Measurements from ENCODE around the gene ATG9B.
A peak's percentile ranks its signal among the peaks of the same experiment; 100 is the strongest.

The ATG9B gene

DNA sequence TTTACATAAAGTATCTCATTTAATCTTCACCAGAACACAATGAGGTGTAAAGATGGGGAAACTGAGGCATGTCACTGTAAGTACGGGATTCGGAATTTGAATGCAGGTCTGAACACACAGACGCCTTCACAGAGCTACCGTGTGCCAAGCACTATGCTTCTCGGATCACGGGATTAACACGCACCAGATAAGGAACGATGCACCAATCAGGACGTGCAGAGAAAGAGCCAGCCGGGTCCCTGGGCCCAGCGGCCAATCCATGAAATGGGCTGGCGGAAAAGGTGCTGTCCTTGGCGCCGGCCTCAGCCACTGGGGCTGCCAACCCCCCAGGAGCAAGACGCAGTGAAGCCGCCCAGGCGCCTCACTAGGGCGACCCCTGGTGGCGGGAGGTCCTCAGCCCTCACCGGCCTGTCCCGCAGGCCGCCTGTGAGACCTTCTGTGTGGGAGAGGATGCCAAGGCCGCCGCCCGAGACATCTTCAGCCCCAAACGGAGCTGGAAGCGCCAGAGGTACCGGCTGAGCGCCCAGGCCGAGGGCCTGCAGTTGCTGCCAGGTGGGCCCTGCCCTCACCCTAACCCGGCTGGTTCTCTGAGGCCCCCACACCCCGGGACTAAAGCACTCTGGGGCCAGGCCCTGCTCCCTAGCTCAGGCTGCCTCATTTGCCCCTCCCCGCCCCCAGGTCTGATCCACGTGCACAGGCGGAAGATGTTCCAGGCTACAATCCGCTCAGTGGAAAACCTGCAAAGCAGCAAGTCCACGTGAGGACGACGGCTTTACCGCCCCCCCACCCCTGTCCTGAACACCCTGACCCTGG is 15.6 kb downstream of the ATG9B start:
- in situ Hi-C loops (cut with MboI; ENCODE audit: low pct_unique_long_range_greater_than_20kb, low sequenced_read_pairs): no loop called here
- no peak for DNase-seq

DNA sequence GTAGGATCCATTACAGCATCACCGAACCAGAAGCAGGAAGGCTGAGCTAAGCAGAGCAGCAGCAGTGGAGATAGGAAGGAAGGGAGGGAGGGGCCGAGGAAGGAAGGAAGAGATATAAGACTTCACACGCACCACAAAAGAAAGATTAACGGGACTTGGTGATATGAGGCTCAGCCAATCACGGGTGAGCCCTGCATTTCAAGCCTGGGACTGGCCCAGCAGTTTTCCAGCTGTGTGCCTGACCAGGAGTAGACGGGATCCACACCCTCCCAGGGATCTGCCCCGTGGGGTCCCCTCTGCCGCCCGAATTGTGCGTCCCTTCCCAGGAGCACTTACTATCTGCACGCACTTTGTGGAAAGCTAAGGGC is 16.2 kb downstream of the ATG9B start:
- DNase-seq: no peak
- in situ Hi-C loops (cut with MboI; ENCODE audit: low pct_unique_long_range_greater_than_20kb, low sequenced_read_pairs): no loop called here

GRCh38 chr7:151007469-151007898 is 16.8 kb downstream of the ATG9B start:
- in situ Hi-C loops (cut with MboI; ENCODE audit: low pct_unique_long_range_greater_than_20kb, low sequenced_read_pairs): no loop called here
- DNase-seq: no peak

GRCh38 chr7:151006590-151007300 is 17.5 kb downstream of the ATG9B start:
- in situ Hi-C loops (cut with MboI; ENCODE audit: low pct_unique_long_range_greater_than_20kb, low sequenced_read_pairs): no loop called here
- no peak for DNase-seq

DNA sequence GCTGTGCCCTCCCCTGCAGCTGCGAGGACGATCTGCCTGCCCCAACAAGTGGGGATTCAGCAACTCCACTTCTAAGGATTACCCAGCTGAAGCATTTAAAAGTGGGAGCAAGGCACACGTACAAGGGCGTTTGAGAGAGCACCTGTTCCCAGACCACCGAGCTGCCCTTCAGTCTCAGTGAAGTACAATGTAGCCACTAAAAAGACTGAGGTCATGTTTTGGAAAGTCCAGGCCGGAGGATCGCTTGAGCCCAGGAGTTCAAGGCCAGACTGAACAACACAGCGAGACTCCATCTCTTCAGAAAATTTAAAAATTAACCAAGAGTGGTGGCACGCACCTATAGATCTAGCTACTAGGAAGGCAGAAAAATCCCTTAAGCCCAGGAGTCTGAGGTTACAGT is 18.7 kb downstream of the ATG9B start:
- in situ Hi-C loops (cut with MboI; ENCODE audit: low pct_unique_long_range_greater_than_20kb, low sequenced_read_pairs): no loop called here
- no peak for DNase-seq

DNA sequence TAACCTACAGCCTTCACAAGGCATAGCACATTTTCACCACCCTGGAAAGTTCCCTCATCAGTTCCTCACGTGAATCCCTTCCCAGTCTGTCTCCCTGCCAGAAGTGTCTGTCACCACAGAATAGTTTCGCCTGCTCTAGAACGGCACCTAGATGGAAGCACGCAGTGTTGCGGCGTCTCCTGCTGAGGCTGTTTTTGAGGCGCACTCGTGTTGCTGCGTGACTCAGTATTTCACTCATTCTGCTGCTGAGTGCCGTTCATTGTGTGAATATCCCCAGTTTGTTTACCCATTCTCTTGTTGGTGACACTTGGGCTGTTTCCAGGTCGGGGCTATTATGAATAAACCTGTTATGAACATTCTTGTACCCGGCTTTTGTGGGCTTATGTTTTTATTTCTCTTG is 20.7 kb downstream of the ATG9B start:
- in situ Hi-C loops (cut with MboI; ENCODE audit: low pct_unique_long_range_greater_than_20kb, low sequenced_read_pairs): no loop called here
- no peak for DNase-seq

- in situ Hi-C loops (cut with MboI; ENCODE audit: low pct_unique_long_range_greater_than_20kb, low sequenced_read_pairs): no loop called here
- no peak for DNase-seq
Measured at GRCh38 chr7:151001546-151001945, 22.7 kb downstream of the ATG9B start.

DNA sequence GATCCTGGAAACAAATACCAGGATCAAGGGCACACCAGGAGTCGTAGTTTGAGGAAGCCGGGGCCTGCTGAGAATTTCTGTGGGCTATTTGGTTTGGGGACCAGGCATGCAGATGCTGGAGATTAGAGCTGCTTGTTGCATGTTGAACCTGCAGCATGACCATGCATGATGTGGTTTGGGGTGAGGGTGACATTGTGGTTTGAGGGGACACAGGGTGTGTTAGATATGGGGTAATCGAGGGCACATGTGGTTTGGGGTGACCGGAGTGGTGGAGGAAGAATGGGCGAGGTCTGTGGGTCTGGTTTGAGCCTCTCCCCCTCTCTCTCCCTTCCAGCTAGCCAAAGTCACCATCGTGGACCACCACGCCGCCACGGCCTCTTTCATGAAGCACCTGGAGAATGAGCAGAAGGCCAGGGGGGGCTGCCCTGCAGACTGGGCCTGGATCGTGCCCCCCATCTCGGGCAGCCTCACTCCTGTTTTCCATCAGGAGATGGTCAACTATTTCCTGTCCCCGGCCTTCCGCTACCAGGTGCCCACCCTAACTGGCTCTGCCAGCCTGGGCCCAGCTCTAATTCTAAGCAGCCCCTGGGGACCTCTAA is 23.3 kb downstream of the ATG9B start:
- in situ Hi-C loops (cut with MboI; ENCODE audit: low pct_unique_long_range_greater_than_20kb, low sequenced_read_pairs): no loop called here
- no peak for DNase-seq

DNA sequence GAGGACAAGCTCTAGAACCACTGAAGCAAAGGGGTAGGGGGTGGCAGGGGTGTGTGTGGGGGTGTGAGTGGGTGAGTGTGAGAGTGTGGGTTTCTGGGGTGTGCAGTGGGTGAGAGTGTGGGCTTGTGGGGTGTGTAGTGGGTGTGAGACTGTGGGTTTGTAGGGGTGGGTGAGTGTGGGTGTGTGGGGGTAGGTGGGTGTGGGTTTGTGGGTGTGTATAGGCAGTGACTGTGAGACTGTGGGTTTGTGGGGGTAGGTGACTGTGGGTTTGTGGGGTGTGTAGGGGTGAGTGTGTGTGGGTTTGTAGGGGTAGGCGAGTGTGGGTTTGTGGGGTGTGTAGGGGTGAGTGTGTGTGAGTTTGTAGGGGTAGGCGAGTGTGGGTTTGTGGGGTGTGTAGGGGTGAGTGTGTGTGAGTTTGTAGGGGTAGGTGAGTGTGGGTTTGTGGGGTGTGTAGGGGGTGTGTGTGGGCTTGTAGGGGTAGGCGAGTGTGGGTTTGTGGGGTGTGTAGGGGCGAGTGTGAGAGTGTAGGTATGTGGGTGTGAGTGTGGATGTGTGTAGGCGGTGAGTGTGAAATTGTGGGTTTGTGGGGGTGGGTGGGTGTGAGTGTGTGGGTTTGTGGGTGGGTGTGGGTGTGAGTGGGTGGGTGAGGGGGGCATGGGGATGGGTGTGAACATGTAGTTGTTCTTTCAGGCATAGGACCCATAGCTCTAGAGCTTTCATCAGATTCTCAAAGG is 24.6 kb downstream of the ATG9B start:
- in situ Hi-C loops (cut with MboI; ENCODE audit: low pct_unique_long_range_greater_than_20kb, low sequenced_read_pairs): no loop called here

GRCh38 chr7:150999001-150999400 is 25.3 kb downstream of the ATG9B start:
- DNase-seq: no peak
- in situ Hi-C loops (cut with MboI; ENCODE audit: low pct_unique_long_range_greater_than_20kb, low sequenced_read_pairs): no loop called here

More for the DNA sequence above, 24.6 kb downstream of the ATG9B start:
- no peak for DNase-seq

- in situ Hi-C loops (cut with MboI; ENCODE audit: low pct_unique_long_range_greater_than_20kb, low sequenced_read_pairs): no loop called here
- DNase-seq: no peak
Measured at GRCh38 chr7:150998341-150998740, 26.0 kb downstream of the ATG9B start.

DNA sequence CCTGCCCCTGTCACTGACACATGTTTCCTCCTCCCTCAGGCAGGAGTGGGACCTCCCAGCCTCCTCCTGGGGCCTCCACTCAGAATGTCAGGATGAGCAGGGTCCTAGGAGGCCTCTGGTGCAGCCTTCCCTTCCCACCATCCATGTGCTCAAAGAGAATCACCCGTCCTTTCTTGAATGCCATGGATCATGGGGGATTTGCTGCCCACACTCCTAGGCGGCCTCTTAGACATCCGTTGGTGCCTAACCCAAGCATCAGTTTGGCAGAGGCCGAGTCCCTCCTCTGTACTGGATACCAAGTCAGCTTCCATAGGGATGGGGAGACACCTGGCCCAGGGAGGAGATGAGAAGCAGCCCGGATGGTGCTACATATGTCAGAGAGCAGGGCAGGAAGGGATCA is 26.5 kb downstream of the ATG9B start:
- in situ Hi-C loops (cut with MboI; ENCODE audit: low pct_unique_long_range_greater_than_20kb, low sequenced_read_pairs): no loop called here
- DNase-seq: no peak

DNA sequence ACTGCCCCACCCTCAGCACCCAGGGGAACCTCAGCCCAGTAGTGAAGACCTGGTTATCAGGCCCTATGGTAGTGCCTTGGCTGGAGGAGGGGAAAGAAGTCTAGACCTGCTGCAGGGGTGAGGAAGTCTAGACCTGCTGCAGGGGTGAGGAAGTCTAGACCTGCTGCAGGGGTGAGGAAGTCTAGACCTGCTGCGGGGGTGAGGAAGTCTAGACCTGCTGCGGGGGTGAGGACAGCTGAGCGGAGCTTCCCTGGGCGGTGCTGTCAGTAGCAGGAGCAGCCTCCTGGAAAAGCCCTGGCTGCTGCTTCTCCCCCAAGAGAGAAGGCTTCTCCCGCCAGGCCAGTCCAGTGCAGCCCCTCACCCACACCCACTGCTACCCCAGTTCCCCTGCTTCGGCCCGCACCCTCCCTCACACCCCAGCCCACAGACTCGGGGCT is 27.2 kb downstream of the ATG9B start:
- in situ Hi-C loops (cut with MboI; ENCODE audit: low pct_unique_long_range_greater_than_20kb, low sequenced_read_pairs): no loop called here
- no peak for DNase-seq

DNA sequence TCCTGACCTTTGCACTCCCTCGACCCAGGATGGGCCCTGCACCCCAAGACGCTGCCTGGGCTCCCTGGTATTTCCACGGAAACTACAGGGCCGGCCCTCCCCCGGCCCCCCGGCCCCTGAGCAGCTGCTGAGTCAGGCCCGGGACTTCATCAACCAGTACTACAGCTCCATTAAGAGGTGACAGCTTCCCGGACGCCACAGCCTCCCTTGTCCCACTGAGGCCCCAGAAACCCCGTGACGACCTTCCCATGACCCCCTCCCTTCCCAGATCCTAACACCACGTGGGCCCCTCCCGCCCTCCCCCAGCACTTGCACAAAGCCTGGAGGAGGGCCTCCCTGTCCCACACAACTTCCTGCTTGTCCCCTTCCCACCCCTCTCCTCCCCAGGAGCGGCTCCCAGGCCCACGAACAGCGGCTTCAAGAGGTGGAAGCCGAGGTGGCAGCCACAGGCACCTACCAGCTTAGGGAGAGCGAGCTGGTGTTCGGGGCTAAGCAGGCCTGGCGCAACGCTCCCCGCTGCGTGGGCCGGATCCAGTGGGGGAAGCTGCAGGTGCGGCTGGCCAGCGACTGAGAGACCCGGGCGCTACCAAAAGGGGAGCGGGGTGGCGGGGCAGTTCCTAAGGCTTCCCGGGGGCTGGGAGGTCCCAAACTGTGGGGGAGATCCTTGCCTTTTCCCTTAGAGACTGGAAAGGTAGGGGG is 27.8 kb downstream of the ATG9B start:
- in situ Hi-C loops (cut with MboI; ENCODE audit: low pct_unique_long_range_greater_than_20kb, low sequenced_read_pairs): no loop called here
- DNase-seq: peak; percentile 51

GRCh38 chr7:150994838-150995510 is 29.3 kb downstream of the ATG9B start:
- DNase-seq: no peak
- in situ Hi-C loops (cut with MboI; ENCODE audit: low pct_unique_long_range_greater_than_20kb, low sequenced_read_pairs): no loop called here

GRCh38 chr7:150994141-150994837 is 30.0 kb downstream of the ATG9B start:
- in situ Hi-C loops (cut with MboI; ENCODE audit: low pct_unique_long_range_greater_than_20kb, low sequenced_read_pairs): no loop called here

DNA sequence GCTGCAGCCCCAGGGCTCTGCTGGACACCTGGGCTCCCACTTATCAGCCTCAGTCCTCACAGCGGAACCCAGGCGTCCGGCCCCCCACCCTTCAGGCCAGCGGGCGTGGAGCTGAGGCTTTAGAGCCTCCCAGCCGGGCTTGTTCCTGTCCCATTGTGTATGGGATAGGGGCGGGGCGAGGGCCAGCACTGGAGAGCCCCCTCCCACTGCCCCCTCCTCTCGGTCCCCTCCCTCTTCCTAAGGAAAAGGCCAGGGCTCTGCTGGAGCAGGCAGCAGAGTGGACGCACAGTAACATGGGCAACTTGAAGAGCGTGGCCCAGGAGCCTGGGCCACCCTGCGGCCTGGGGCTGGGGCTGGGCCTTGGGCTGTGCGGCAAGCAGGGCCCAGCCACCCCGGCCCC is 30.8 kb downstream of the ATG9B start:
- DNase-seq: no peak
- in situ Hi-C loops (cut with MboI; ENCODE audit: low pct_unique_long_range_greater_than_20kb, low sequenced_read_pairs): no loop called here

More at GRCh38 chr7:150994141-150994837, 30.0 kb downstream of the ATG9B start:
- peak; percentile 84 for DNase-seq

DNA sequence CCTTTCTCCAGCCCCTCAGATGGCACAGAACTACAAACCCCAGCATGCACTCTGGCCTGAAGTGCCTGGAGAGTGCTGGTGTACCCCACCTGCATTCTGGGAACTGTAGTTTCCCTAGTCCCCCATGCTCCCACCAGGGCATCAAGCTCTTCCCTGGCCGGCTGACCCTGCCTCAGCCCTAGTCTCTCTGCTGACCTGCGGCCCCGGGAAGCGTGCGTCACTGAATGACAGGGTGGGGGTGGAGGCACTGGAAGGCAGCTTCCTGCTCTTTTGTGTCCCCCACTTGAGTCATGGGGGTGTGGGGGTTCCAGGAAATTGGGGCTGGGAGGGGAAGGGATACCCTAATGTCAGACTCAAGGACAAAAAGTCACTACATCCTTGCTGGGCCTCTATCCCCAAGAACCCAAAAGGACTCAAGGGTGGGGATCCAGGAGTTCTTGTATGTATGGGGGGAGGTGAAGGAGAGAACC is 31.4 kb downstream of the ATG9B start:
- no peak for DNase-seq

More for the DNA sequence above, 31.4 kb downstream of the ATG9B start:
- in situ Hi-C loops (cut with MboI; ENCODE audit: low pct_unique_long_range_greater_than_20kb, low sequenced_read_pairs): no loop called here

Data from KBM-7 (cell line).